C4-2B (cell line): ENCODE results near the gene CA11.

Experiments used
- H3K27ac ChIP-seq: fragments of 450-650 bp; 2 replicates; pipeline ENCODE4 v1.5.1; 2017
- CTCF ChIP-seq: fragments of 450-650 bp; conservative IDR thresholded peaks from 2 replicates; pipeline ENCODE4 v1.5.1; 2017; ENCODE audit warnings: mild to moderate bottlenecking
- ZFX ChIP-seq: fragments of 450-650 bp; IDR thresholded peaks from 2 replicates; pipeline ENCODE4 v1.6.1; 2017

CA11 gene

GRCh38 chr19:48629297-48629598 lies 16.7 kb downstream of the CA11 start:
- TF ChIP-seq CTCF = no peak
- TF ChIP-seq ZFX = no peak
- H3K27ac ChIP-seq = peak overlapping the region; percentile 93; the same call in 1 of the 2 replicates

GRCh38 chr19:48628486-48629296 lies 17.3 kb downstream of the CA11 start:
- TF ChIP-seq ZFX (no peak), CTCF (no peak)
- H3K27ac ChIP-seq = no peak overlapping the region

GRCh38 chr19:48627865-48628314 lies 18.1 kb downstream of the CA11 start:
- TF ChIP-seq ZFX (no peak), CTCF (no peak)

GRCh38 chr19:48627201-48627864 lies 18.7 kb downstream of the CA11 start:
- H3K27ac ChIP-seq = no peak overlapping the region
- no peak for TF ChIP-seq CTCF
- TF ChIP-seq ZFX = no peak

More at GRCh38 chr19:48627865-48628314, 18.1 kb downstream of the CA11 start:
- no peak overlapping the region for H3K27ac ChIP-seq

GRCh38 chr19:48625891-48626327 lies 20.1 kb downstream of the CA11 start:
- no peak for TF ChIP-seq ZFX
- no peak for TF ChIP-seq CTCF
- H3K27ac ChIP-seq = no peak overlapping the region

GRCh38 chr19:48624791-48625723 lies 20.9 kb downstream of the CA11 start:
- TF ChIP-seq ZFX (no peak), CTCF (no peak)
- H3K27ac ChIP-seq = peak overlapping the region; percentile 71
